Astrocyte (in vitro differentiated cells and primary cell): ENCODE measurements around the gene SLC7A8.

ENCODE experiments used
- EZH2 ChIP-seq: IDR thresholded peaks from 2 replicates; pipeline ENCODE4 v1.6.1; 2012; ENCODE audit warnings: mild to moderate bottlenecking, low read length, inconsistent platforms; ENCODE audit not compliant: insufficient read depth
- TF ChIP-seq, protein P1 (sequence below): IDR thresholded peaks from 2 replicates; pipeline ENCODE4 v1.5.1; 2011; ENCODE audit warnings: low read depth, mild to moderate bottlenecking, inconsistent platforms, low read length, moderate library complexity; ENCODE audit not compliant: insufficient read depth

DNA sequence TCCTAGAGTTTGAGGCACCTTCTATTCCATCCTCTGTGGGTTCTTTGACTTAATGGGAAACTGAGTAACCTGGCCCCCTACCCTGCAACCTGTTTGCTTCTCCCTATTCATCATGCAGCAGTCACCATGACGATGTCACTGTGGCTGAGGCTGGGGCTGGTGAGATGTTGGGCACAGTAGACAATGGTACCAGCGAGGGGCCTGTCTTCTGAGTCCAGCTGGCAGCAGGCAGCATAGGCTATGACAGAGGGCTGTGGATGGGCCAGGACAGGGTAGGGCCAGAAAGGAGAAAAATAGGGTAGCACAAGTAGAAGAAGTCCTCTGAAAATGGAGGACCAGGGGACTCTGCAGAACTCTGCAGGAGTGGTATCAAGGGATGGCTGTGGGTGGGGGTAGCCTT lies 80.7 kb downstream of the SLC7A8 start:
- TF ChIP-seq, protein P1, sequence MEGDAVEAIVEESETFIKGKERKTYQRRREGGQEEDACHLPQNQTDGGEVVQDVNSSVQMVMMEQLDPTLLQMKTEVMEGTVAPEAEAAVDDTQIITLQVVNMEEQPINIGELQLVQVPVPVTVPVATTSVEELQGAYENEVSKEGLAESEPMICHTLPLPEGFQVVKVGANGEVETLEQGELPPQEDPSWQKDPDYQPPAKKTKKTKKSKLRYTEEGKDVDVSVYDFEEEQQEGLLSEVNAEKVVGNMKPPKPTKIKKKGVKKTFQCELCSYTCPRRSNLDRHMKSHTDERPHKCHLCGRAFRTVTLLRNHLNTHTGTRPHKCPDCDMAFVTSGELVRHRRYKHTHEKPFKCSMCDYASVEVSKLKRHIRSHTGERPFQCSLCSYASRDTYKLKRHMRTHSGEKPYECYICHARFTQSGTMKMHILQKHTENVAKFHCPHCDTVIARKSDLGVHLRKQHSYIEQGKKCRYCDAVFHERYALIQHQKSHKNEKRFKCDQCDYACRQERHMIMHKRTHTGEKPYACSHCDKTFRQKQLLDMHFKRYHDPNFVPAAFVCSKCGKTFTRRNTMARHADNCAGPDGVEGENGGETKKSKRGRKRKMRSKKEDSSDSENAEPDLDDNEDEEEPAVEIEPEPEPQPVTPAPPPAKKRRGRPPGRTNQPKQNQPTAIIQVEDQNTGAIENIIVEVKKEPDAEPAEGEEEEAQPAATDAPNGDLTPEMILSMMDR = no peak
- TF ChIP-seq EZH2 = no peak
